DMS 273 (cell line): ENCODE results near the gene CD6.

ENCODE experiments used
- DNase-seq: peaks from one replicate; lab custom pipeline; 2025; ENCODE audit not compliant: unreplicated experiment; lab: John Stamatoyannopoulos, UW

The CD6 gene

GRCh38 chr11:61008971-61009370 is 37.5 kb downstream of the CD6 start:
- DNase-seq: no peak

DNA sequence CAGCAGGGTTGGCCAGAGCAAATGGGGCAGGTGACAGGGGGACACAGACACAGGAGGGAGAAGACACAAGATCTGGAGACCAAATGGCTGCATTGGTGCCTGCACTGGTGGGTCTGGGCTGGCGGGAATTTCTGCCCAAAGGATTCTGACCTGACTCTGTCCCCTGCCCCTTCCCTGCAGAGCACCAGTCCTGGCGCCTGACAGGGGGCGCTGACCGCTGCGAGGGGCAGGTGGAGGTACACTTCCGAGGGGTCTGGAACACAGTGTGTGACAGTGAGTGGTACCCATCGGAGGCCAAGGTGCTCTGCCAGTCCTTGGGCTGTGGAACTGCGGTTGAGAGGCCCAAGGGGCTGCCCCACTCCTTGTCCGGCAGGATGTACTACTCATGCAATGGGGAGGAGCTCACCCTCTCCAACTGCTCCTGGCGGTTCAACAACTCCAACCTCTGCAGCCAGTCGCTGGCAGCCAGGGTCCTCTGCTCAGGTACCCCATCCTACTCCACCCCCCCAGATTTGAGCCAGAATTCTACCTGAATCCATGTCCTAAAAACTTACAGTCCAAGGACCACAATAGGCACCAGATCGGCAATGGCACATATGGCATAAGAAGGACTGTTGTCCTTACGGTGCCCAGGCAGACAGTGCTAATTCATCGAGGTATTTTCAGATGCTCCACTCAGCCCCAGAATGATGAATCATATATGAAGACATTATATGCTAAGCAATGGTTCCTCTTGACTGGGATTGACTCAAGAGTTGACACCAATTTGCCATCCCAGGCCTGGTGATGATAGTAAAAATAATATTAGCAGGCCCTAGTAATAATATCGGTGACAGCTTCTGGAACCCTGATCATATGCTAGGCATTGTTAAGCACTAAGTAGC is 38.2 kb downstream of the CD6 start:
- DNase-seq: no peak

DNA sequence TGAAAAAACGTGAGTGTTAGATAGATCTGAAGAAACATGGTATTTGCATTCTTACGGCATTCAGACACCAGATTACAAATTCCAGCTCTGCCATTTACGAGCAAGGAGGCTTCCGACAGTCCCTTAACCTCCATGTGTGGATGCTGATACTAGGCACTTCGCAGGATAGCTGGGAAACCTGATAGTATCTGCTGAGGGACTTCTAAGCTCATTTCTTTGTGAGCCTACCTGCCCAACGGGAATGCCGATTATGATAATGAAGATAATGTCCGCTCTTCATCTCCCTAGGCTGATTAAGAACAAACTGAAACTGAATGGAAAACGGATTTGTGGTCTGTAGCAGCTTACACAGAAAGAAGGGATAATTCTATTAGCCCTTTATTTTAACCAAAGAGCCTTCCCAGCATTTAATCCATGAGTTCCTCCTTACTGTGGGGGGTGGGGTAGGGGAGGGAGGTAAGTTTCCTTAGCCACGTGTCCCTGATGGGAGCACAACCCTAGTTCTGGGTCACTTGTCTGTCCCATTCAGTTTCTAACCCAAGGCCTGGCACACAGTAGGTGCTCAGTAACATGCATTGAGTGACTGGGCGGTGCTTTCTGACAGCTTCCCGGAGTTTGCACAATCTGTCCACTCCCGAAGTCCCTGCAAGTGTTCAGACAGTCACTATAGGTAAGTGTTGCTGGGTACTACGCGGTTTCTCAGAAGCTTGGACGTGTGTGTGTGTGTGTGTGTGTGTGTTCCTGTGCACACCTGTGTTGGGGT is 39.2 kb downstream of the CD6 start:
- DNase-seq: no peak

DNA sequence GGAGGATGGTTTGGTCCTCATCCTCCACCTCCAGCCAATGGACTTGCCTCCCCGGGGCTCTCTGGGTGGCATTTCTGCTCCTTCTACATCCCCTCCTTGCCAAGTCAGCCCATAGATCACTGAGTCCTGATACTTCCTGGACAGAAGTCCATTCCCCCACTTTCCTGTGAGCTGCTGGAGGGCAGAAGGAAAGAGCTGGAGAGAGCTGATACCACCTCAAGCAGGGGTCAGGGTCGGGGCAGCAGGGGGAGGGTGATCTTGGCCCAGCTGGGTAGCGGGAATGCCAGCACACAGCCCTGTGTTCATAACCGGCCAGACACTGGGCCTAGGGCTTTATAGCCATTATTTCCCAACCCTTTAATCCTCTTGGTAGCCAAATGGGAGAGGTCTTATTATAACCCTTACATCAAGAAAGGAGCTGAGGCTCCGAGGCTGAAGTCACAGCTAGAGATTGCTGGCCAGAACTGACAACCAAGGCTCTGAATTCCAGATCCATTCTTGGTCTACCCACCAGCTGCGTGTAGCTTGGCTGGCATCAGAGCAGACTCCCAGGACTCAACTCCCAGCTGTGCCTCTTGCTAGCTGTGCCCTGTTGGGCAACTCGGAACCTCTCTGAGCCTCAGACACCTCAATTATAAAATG is 39.9 kb downstream of the CD6 start:
- DNase-seq: no peak

GRCh38 chr11:61011950-61012736 is 40.7 kb downstream of the CD6 start:
- no peak for DNase-seq

DNA sequence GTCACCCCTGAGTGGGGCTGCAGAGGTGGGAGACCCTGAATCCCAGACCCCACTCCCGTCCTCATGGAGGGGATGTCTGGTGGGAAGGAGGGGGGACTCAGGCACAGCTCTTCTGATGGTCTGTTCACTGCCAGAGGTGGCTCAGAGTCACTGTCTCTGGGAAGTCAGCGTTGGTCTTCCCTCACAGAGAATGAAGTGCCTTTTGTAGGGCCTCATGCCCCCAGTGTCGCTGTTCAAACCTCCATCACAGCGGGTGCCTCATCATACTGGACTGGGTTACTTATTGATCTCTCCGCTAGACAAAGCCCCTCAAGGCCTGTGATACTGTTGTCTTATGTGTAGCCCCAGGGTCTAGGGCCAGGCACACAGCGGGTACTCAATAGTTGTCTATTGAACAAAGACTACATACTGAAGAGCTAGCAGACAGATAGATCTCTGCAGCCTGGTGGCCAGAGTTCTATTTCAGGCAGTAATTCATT is 41.3 kb downstream of the CD6 start:
- no peak for DNase-seq

GRCh38 chr11:61018059-61018458 is 46.6 kb downstream of the CD6 start:
- DNase-seq: no peak

GRCh38 chr11:61019037-61019831 is 47.8 kb downstream of the CD6 start:
- DNase-seq: no peak

- DNase-seq: no peak
These were observed 48.4 kb downstream of the CD6 start for GRCh38 chr11:61019832-61020405.

DNA sequence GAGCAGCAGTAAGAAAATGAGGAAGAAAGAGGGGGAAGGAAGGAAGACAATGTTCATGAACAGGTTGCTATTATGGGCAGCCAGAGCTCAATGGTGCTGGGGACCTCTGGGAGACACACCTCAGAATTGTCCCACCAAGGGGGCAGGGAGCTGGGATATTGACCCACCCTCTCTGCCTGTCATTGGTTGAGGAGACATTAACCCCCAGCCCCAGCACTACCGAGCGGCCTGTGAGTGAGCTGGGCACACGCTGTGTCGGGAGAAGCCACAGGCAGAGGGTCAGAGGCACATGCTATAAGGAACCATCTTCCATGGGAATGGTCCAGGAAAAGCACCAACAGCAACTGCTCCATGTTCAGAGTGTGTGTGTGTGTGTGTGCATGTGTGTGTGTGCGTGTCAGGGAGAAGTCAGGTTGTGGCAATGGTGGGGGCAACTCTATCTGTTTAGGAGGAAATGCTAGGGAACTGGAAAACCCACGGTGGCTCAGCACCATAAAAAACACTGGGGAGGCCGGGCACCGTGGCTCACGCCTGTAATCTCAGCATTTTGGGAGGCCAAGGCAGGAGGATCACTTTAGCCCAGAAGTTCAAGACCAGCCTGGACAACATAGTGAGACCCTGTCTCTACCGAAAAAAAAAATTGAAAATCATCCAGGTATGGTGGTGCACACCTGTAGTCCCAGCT is 49.2 kb downstream of the CD6 start:
- no peak for DNase-seq

DNA sequence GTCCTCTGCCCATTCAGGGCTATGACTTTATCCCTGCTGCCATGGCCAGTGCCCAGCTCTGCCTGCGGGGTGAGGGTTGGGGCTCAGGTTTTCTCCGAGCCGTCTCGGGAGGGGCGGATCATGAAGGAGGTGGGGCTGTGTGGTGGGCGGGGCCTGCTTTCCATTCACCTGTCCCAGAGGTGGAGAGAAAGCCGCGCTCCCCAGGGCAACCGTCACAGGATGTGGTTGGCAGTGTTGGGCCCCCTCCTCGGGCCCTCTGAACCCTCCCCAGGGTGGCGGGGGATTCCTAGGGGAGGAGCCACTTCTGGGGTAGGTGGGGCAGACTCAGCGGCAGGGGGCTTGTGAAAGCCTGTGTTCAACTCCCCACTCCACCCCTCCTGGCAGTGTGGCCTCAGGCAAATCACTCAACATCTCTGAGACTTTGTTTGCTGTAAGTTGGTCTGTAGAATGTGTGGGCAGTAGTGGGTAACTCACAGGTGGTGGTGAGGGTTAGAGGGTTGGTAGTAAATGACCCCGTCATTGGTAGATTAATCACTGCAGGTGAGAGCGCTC is 50.3 kb downstream of the CD6 start:
- no peak for DNase-seq

DNA sequence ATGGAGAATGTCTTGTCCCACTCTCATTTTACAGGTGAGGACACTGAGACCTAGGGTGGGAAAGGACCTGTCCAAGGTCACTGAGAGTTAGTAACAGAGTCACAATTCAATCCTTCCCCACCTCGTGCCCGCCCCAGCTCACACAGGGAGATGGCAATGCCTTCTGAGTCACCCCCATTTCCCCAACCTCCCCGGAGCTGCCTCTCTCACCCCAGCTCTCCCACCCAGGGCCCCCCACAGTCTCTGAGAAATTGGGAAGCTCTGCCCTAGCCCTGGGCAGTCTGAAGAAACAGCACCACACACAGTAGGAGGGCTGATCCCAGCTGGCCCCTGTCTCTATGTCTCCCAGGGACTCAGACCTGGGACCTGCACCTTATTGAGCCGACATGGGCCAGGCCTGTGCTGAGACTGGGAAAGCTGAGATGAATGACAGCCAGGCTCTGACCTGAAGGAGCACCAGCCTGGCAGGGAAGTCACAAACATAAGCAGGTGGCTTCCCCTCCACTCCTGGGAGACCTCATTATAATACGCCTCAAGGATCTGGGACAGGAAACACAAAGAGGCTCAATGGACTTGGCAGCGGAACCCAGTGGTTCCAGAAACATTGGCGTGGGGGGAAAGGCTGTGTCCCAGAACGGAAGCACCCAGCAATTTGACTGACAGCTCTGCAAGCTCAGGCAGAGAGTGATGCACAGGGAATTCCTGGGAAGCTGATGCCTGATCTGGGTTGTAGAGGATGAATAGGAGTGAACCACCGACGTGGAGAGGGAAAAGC is 51.0 kb downstream of the CD6 start:
- no peak for DNase-seq

- no peak for DNase-seq
These were observed 51.8 kb downstream of the CD6 start for GRCh38 chr11:61023086-61023965.

GRCh38 chr11:61023966-61024295 is 52.5 kb downstream of the CD6 start:
- DNase-seq: no peak

- DNase-seq: no peak
These were observed 53.7 kb downstream of the CD6 start for GRCh38 chr11:61024938-61025820.

GRCh38 chr11:61025821-61026120 is 54.3 kb downstream of the CD6 start:
- DNase-seq: no peak
